PC-3 (cell line): Measurements from ENCODE around the gene TUBB8. TPM values are rescaled to one million over a fixed set of nuclear protein-coding genes. Genes with fewer than 3 reads are reported as not detected.

ENCODE experiments used
- ATAC-seq: fragments of 200-7000 bp; cut with Tn5 transposase; 2 replicates; pipeline ENCODE4 v1.9.1; 2020; ENCODE audit warnings: mild to moderate bottlenecking, moderate library complexity
- BruUV-seq: library from RNA; stranded (reverse); fragments of 400-500 nt; replicated peaks from 2 replicates; lab custom pipeline; 2021; lab: Mats Ljungman, UMichigan
- CTCF ChIA-PET: fragments of 300-600 bp; sonication (Branson Sonifier 250); formaldehyde crosslinking; loops from one replicate; lab custom pipeline; 2022; ENCODE audit warnings: antibody characterized with exemption; lab: Charles Lee
- POLR2A ChIA-PET: fragments of 300-600 bp; sonication (Branson Sonifier 250); formaldehyde crosslinking; loops from one replicate; lab custom pipeline; 2022; ENCODE audit warnings: antibody characterized with exemption; ENCODE audit not compliant: unreplicated experiment; lab: Charles Lee
- DNase-seq: peaks from one replicate; pipeline ENCODE4 v3.0.0-alpha.2; 2015
- H2AFZ ChIP-seq: fragments of 300-600 bp; sonication (generic); 2 replicates; pipeline ENCODE4 v1.6.0; 2016; ENCODE audit warnings: antibody characterized with exemption, low read length
- H3F3A ChIP-seq: fragments of 300-600 bp; sonication (generic); one replicate; pipeline ENCODE4 v1.6.0; 2017; ENCODE audit warnings: antibody characterized with exemption, low read length, control low read depth, mild to moderate bottlenecking; ENCODE audit not compliant: unreplicated experiment
- H3K27ac ChIP-seq: fragments of 300-600 bp; sonication (generic); 2 replicates; pipeline ENCODE4 v1.5.1; 2016; ENCODE audit warnings: mild to moderate bottlenecking, low read length
- H3K27me3 ChIP-seq: fragments of 300-600 bp; sonication (generic); 2 replicates; pipeline ENCODE4 v1.6.1; 2016; ENCODE audit warnings: low read length, mixed read lengths
- H3K36me3 ChIP-seq: fragments of 300-600 bp; sonication (generic); 2 replicates; pipeline ENCODE4 v1.6.1; 2016; ENCODE audit warnings: low read depth, mixed run types, low read length, mixed read lengths
- H3K4me1 ChIP-seq: fragments of 300-600 bp; sonication (generic); 2 replicates; pipeline ENCODE4 v1.5.1; 2016; ENCODE audit warnings: low read length; ENCODE audit not compliant: insufficient read depth
- H3K4me2 ChIP-seq: fragments of 300-600 bp; sonication (generic); 2 replicates; pipeline ENCODE4 v1.6.0; 2016; ENCODE audit warnings: low read length
- H3K4me3 ChIP-seq: fragments of 300-600 bp; sonication (generic); 2 replicates; pipeline ENCODE4 v1.5.1; 2016; ENCODE audit warnings: mild to moderate bottlenecking, low read length, mixed read lengths
- H3K79me2 ChIP-seq: fragments of 300-600 bp; sonication (generic); 2 replicates; pipeline ENCODE4 v1.6.1; 2017; ENCODE audit warnings: low read length, mixed read lengths
- H3K9ac ChIP-seq: fragments of 300-600 bp; sonication (generic); 2 replicates; pipeline ENCODE4 v1.6.0; 2016; ENCODE audit warnings: mild to moderate bottlenecking, low read length
- H3K9me2 ChIP-seq: fragments of 300-600 bp; sonication (generic); replicated peaks from 2 replicates; pipeline ENCODE4 v1.6.1; 2016; ENCODE audit warnings: mixed run types, low read length, mixed read lengths
- H3K9me3 ChIP-seq: fragments of 300-600 bp; sonication (generic); 2 replicates; pipeline ENCODE4 v1.6.1; 2016; ENCODE audit warnings: low read length, mixed read lengths
- H4K20me1 ChIP-seq: fragments of 300-600 bp; sonication (generic); 2 replicates; pipeline ENCODE4 v1.6.1; 2016; ENCODE audit warnings: low read length, mixed read lengths
- EZH2 ChIP-seq: fragments of 300-600 bp; sonication (generic); IDR thresholded peaks from one replicate; pipeline ENCODE4 v1.6.1; 2017; ENCODE audit warnings: antibody characterized with exemption, mild to moderate bottlenecking, low read length; ENCODE audit not compliant: unreplicated experiment
- EZH2phosphoT487 ChIP-seq: fragments of 300-600 bp; sonication (generic); IDR thresholded peaks from 2 replicates; pipeline ENCODE4 v1.6.1; 2018; ENCODE audit warnings: mild to moderate bottlenecking, antibody characterized with exemption, low read length, borderline replicate concordance
- intact Hi-C: fragments of 100-400 bp; cut with micrococcal nuclease; formaldehyde crosslinking; loops from 2 replicates; pipeline ENCODE4 v1.9.0; 2023
- total RNA-seq: library from RNA; depleted of rRNA; stranded (reverse); fragments of >200 nt; gene quantifications from 2 replicates; pipeline ENCODE4 v1.2.3, GENCODE V29; 2014
- TF ChIP-seq, protein P1 (sequence below): fragments of 300-600 bp; sonication (generic); conservative IDR thresholded peaks from 2 replicates; pipeline ENCODE4 v1.5.1; 2017; ENCODE audit warnings: antibody characterized with exemption, low read depth, mild to moderate bottlenecking, low read length

Gene TUBB8
- total RNA-seq, 1 experiment from 2014 or later, result not detected

DNA sequence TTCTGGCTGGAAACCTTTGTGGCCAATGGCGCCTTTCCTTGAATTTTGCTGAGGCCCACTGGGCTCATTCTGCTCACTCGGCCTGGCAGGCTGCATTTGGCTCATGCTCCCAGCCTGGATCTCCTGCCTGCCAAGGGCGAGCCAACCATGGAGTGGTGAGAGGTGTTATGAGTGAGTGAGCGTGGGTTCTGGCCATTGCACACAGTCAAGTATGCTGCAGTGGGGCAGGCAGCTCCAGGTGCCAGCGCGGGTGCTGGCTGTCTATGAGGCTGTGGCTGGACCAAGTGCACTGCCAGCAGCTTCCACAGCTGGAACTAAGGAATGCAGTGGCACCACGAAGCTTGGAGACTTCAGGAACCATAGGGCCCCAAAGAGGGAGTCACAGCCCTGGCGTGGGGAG, 42.2 kb upstream of the TUBB8 start:
- Histone ChIP-seq H3F3A (no peaks in the 10 kb centered on the region), H3K9me3 (no peaks in the 10 kb centered on the region), H4K20me1 (no peaks in the 10 kb centered on the region), H3K9me2 (no peaks in the 10 kb centered on the region), H3K27me3 (no peaks in the 10 kb centered on the region), H3K79me2 (no peaks in the 10 kb centered on the region), H3K4me2 (no peak overlapping the region), H3K27ac (no peak overlapping the region), H3K36me3 (no peaks in the 10 kb centered on the region), H3K4me3 (no peak overlapping the region), H3K4me1 (peaks cover 7% of the 10 kb centered on the region), H2AFZ (no peak overlapping the region), H3K9ac (no peak overlapping the region)
- no peak for TF ChIP-seq EZH2phosphoT487
- TF ChIP-seq EZH2, result no peak
- TF ChIP-seq, protein P1, sequence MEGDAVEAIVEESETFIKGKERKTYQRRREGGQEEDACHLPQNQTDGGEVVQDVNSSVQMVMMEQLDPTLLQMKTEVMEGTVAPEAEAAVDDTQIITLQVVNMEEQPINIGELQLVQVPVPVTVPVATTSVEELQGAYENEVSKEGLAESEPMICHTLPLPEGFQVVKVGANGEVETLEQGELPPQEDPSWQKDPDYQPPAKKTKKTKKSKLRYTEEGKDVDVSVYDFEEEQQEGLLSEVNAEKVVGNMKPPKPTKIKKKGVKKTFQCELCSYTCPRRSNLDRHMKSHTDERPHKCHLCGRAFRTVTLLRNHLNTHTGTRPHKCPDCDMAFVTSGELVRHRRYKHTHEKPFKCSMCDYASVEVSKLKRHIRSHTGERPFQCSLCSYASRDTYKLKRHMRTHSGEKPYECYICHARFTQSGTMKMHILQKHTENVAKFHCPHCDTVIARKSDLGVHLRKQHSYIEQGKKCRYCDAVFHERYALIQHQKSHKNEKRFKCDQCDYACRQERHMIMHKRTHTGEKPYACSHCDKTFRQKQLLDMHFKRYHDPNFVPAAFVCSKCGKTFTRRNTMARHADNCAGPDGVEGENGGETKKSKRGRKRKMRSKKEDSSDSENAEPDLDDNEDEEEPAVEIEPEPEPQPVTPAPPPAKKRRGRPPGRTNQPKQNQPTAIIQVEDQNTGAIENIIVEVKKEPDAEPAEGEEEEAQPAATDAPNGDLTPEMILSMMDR, result no peak
- no TSS peak for BruUV-seq
- POLR2A ChIA-PET, result no interaction called here
- DNase-seq, result no peak
- intact Hi-C loops, result no loop called here
- no peak for ATAC-seq
- CTCF ChIA-PET, result no interaction called here

DNA sequence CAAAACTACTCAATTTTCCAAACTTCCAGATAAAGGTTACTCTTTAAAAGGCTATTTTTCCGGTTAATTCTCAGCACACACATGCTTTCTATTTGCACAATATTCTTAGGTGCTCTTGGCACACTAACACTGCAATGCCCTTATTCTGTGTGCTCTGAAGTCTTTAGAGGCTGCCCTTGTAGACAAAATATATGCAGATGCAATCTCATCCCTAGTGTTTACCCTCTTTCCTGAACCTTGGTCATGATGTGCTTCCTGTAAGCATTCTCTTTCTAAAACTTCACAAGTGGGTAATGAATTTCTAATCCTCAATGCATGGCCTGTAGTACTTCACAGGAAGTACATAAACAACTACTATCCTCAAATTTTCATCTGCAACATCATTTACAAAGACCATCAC, 41.1 kb upstream of the TUBB8 start:
- Histone ChIP-seq H3K27ac (no peak overlapping the region), H3K4me2 (no peak overlapping the region), H3K27me3 (no peaks in the 10 kb centered on the region), H3K79me2 (no peaks in the 10 kb centered on the region), H3K9me2 (no peaks in the 10 kb centered on the region), H2AFZ (no peak overlapping the region), H3K36me3 (no peaks in the 10 kb centered on the region), H3K4me1 (peaks cover 7% of the 10 kb centered on the region), H3K4me3 (no peak overlapping the region), H3F3A (no peaks in the 10 kb centered on the region), H4K20me1 (no peaks in the 10 kb centered on the region), H3K9me3 (no peaks in the 10 kb centered on the region), H3K9ac (no peak overlapping the region)
- no peak for ATAC-seq
- ChIA-PET POLR2A (no interaction called here), CTCF (no interaction called here)
- no peak for TF ChIP-seq EZH2phosphoT487
- TF ChIP-seq, protein P1, result no peak
- no peak for TF ChIP-seq EZH2
- DNase-seq, result no peak
- intact Hi-C loops, result no loop called here
- BruUV-seq, result no TSS peak

DNA sequence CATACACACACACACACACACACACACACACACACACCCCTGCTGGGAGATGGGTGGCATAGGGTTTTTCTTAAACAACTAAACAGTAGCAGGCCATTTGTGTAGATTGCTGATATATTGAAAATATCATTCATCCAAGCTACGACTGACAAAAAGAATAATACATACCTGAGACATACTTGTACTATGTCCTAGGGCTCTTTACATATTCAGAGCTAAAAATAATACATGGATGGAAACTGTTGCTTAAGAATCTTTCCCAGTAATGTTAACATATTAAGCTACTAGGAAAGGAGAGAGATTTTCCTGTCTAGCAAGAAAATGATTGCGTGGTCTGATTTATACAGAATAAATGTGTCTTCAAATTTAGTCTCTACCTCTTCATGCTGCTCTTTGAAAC, 40.2 kb upstream of the TUBB8 start:
- Histone ChIP-seq H4K20me1 (no peaks in the 10 kb centered on the region), H3K36me3 (no peaks in the 10 kb centered on the region)

More for the DNA sequence above, 40.2 kb upstream of the TUBB8 start:
- BruUV-seq, result no TSS peak
- H3K79me2 ChIP-seq, result no peaks in the 10 kb centered on the region
- ATAC-seq, result no peak
- no peaks in the 10 kb centered on the region for H3K27me3 ChIP-seq
- H3K9me3 ChIP-seq, result no peaks in the 10 kb centered on the region
- intact Hi-C loops, result no loop called here
- H2AFZ ChIP-seq, result no peak overlapping the region
- no peaks in the 10 kb centered on the region for H3F3A ChIP-seq
- DNase-seq, result no peak
- H3K9me2 ChIP-seq, result no peaks in the 10 kb centered on the region
- no peak overlapping the region for H3K9ac ChIP-seq
- H3K4me1 ChIP-seq, result peaks cover 7% of the 10 kb centered on the region
- H3K27ac ChIP-seq, result no peak overlapping the region
- ChIA-PET POLR2A (no interaction called here), CTCF (no interaction called here)
- TF ChIP-seq EZH2, result no peak
- TF ChIP-seq, protein P1, result no peak
- no peak overlapping the region for H3K4me2 ChIP-seq
- H3K4me3 ChIP-seq, result no peak overlapping the region
